GM20000 (cell line): Measurements from ENCODE around the gene E2F3.

Source experiments
- DNase-seq: peaks from one replicate; pipeline ENCODE4 v3.0.0; 2012; ENCODE audit warnings: low spot score
- TF ChIP-seq, protein P1 (sequence below): IDR thresholded peaks from 2 replicates; pipeline ENCODE4 v1.5.1; 2012; ENCODE audit warnings: mild to moderate bottlenecking, control low read depth; ENCODE audit errors: extremely low read depth, missing control alignments

Gene E2F3

DNA sequence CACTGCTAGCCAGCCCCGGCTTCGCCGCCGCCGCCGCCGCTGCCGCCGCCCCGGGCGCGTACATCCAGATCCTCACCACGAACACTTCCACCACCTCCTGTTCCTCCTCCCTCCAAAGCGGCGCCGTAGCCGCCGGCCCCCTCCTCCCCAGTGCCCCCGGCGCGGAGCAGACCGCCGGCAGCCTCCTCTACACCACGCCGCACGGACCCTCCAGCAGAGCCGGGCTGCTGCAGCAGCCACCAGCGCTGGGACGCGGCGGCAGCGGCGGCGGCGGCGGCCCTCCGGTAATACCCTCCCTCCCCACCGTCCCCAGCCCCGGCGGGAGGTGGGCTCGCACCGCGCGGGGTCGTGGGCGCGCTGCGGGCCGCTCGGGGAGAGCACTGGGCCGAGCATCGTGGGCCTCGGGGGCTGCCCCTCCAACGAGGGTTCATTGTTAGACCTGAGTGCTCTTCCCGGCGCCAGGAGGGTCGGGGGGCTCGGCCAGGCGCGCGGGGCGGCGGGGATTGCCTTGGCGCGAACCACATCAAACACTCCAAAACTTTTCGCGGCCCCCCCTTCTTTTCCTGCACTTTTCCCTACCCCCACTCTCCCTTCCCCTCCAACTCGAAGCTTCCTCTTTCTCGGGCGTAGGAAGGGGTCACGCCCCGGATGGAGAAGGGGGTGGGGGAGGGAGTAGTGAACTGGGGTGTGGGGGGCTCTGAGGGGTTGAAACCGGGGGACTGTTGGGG is 827 bp downstream of the E2F3 start:
- DNase-seq, result peak; percentile 50
- TF ChIP-seq, protein P1, sequence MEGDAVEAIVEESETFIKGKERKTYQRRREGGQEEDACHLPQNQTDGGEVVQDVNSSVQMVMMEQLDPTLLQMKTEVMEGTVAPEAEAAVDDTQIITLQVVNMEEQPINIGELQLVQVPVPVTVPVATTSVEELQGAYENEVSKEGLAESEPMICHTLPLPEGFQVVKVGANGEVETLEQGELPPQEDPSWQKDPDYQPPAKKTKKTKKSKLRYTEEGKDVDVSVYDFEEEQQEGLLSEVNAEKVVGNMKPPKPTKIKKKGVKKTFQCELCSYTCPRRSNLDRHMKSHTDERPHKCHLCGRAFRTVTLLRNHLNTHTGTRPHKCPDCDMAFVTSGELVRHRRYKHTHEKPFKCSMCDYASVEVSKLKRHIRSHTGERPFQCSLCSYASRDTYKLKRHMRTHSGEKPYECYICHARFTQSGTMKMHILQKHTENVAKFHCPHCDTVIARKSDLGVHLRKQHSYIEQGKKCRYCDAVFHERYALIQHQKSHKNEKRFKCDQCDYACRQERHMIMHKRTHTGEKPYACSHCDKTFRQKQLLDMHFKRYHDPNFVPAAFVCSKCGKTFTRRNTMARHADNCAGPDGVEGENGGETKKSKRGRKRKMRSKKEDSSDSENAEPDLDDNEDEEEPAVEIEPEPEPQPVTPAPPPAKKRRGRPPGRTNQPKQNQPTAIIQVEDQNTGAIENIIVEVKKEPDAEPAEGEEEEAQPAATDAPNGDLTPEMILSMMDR, result no peak

DNA sequence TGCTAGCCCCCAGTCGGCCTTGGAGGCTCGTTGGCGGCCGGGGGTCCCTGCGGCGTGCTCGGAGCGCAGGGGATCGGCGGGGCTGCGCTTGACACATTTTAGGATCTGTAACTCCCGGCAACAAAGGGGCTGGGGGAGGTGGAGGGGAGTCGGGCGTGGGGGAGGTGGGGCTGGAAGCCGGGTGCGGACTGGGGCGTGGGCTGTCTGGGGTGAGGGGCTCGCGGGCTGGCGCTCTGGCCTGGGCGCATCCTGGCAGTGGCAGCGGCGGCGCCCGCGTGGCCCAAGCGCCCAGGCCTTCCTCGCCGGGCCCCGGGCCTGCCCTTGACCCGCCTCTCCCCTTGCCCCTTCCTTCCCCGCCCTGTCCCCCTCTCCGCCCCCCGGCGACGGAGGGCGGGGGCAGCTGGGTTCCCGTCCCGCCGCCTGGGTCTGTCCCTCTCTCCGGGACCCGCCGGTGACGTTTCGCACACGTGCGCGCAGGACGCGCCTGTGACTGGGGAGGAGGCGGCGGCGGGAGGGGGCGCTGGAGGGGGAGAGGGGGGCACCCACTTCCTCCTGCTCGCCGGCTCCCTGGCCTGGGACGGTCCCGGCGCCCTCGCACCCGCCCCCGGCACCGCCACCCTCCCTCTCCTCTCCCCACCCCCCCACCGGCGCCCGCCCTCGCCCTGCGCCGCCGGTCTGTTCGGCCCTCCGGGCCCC is 1.5 kb downstream of the E2F3 start:
- TF ChIP-seq, protein P1, result no peak
- DNase-seq, result peak; percentile 92

DNA sequence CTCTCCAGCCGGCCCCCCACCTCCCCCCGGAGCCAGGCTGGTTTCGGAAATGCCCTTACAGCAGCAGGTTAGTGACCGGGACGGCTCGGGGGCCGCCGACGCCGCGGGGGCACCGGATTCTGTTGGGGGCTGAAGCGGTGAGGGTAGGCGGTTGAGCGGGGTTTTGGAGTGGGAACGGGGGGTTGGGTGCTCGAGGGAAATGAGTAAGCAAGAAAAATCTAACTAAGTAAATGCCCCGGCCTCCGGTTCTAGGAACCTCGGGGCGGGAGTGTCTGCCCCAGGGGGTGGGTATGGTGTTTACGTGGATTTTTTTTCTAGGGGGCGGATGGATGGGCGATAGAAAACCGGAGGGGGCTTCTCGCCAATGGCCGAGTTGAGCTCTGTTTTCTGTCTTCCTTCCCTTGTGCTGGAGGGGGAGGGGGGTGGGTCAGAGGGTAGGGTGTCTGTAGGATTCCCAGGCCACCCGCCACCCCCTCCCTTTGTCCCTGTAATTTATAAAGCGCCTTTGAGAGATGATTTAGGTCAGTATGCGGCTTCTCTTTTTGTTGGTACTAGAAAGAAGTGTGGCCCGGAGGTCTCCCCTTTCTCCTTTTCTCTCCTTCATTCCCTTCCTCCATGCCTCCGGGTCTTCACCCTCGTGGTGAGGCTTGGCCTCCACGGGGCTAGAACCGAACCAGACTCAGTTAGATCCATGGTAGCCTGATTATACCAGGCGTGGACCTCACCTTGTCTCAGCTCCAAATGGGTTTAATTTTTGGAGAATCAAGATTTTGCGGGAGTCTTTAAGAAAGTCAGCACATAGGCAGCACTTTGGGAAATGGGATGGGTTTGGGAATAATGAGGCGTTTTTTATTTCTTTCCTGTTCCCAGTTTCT is 2.3 kb downstream of the E2F3 start:
- DNase-seq, result peak; percentile 42
- TF ChIP-seq, protein P1, result no peak

DNA sequence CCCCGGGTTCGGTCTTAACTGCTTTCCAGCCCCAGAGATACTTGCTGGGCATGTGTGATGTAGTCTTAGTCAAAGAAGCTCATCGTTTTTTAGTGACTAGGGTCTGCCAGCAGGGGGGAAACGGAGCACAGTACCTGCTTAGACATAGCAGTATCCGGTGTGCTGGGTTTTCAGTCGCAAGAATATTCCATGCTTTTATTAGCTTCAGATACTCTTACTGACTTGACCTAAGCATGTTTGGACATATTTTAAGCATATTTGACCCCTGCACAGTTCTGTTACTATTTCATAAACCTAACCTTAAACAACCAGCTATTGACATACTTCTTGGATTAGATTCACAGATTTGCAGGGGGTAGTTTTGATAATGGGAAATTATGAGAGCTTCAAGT is 3.0 kb downstream of the E2F3 start:
- TF ChIP-seq, protein P1, result peak; percentile 39
- DNase-seq, result peak; percentile 56

DNA sequence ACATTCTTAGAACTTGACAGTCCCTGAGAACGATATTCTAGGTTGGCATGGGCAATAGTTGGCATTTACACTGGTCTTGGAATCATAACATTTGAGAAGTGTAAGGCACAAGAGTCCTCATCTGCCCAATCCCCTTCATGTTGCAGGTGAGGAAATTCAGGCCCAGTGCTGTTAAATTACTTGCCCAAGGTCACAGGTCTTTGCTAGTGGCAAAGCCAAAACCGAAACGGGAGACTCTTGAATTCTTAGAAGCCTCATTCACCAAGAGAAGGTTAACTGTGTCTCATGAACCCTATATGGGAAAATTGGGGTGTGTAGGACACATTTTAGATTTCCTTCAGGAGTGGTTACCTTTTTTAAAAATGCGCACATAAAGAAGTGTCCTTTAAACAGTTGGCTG is 7.2 kb downstream of the E2F3 start:
- TF ChIP-seq, protein P1, result no peak
- no peak for DNase-seq

DNA sequence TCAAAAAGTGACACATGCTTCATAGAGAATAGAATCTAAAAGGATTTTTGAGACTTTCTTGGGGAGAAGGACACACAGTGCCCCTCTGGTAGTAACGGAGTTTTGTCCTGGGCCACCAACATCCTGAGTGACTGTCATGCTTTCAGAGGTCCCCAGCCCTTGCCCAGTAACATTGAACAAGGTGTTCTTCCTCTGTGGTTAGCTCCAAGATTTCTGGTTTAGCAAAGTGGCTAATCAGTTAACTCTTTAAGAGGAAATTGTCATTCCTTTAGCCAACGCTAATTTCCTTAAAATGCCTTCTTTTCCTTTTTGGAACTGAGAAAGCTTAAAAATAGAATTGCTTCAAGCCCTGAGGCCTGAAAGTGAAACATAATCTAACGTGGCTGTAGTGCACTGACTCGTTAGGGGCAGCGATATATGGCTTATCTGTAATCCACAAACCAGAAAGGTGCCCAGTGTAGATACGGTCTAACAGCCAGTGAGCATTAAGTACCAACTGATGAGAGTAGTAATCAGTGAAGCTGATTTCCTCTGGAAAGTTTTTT is 7.8 kb downstream of the E2F3 start:
- peak; percentile 40 for DNase-seq
- TF ChIP-seq, protein P1, result no peak
